Naive B cell (primary cell): Measurements from ENCODE around the gene STXBP6. TPM values are rescaled to one million over a fixed set of nuclear protein-coding genes. Genes with fewer than 3 reads are reported as not detected.
A peak's percentile ranks its signal among the peaks of the same experiment; 100 is the strongest.

Experiments
- ATAC-seq, 2 donors: fragments of 150-1000 bp; cut with Tn5 transposase; 2 replicates each; pipeline ENCODE4 v1.10.0; 2021; ENCODE audit warnings: low read depth in 2 of 2, mild to moderate bottlenecking in 2 of 2, moderate library complexity in 2 of 2
- DNase-seq: peaks from one replicate; pipeline ENCODE4 v3.0.0; 2022
- H3K27ac Mint-ChIP-seq, 6 donors: one replicate each; pipeline ENCODE4 v1.8.0; 2020 to 2022; ENCODE audit warnings: mild to moderate bottlenecking in 6 of 6, mixed read lengths in 6 of 6, moderate library complexity in 5 of 6, inconsistent platforms in 2 of 6
- H3K27me3 Mint-ChIP-seq, 3 donors: one replicate each; pipeline ENCODE4 v1.8.0; 2021 to 2022; ENCODE audit warnings: mixed read lengths in 3 of 3, mild to moderate bottlenecking in 1 of 3
- H3K36me3 Mint-ChIP-seq, 2 donors: one replicate each; pipeline ENCODE4 v1.8.0; 2020 to 2022; ENCODE audit warnings: mixed read lengths in 2 of 2, inconsistent platforms in 1 of 2, mild to moderate bottlenecking in 1 of 2
- H3K4me1 Mint-ChIP-seq, 3 donors: one replicate each; pipeline ENCODE4 v1.8.0; 2020 to 2022; ENCODE audit warnings: mixed read lengths in 3 of 3, inconsistent platforms in 1 of 3, mild to moderate bottlenecking in 1 of 3, moderate library complexity in 1 of 3
- H3K4me3 Mint-ChIP-seq, 8 donors: one replicate each; pipeline ENCODE4 v1.8.0; 2020 to 2022; ENCODE audit warnings: mild to moderate bottlenecking in 8 of 8, mixed read lengths in 8 of 8, moderate library complexity in 8 of 8, inconsistent platforms in 2 of 8
- H3K9me3 Mint-ChIP-seq, 7 donors: one replicate each; pipeline ENCODE4 v1.8.0; 2020 to 2022; ENCODE audit warnings: mixed read lengths in 7 of 7, mild to moderate bottlenecking in 5 of 7, inconsistent platforms in 2 of 7, moderate library complexity in 1 of 7
- polyA plus RNA-seq, 6 donors: library from polyadenylated mRNA; unstranded; fragments of 300-500 nt; fragmentation: Illumina TruSeq; gene quantifications; one replicate each; pipeline ENCODE4 v1.2.3, GENCODE V29; 2021; ENCODE audit warnings: low read depth in 6 of 6

STXBP6 gene
- polyA plus RNA-seq, 6 donors from 2014 or later, result not detected

DNA sequence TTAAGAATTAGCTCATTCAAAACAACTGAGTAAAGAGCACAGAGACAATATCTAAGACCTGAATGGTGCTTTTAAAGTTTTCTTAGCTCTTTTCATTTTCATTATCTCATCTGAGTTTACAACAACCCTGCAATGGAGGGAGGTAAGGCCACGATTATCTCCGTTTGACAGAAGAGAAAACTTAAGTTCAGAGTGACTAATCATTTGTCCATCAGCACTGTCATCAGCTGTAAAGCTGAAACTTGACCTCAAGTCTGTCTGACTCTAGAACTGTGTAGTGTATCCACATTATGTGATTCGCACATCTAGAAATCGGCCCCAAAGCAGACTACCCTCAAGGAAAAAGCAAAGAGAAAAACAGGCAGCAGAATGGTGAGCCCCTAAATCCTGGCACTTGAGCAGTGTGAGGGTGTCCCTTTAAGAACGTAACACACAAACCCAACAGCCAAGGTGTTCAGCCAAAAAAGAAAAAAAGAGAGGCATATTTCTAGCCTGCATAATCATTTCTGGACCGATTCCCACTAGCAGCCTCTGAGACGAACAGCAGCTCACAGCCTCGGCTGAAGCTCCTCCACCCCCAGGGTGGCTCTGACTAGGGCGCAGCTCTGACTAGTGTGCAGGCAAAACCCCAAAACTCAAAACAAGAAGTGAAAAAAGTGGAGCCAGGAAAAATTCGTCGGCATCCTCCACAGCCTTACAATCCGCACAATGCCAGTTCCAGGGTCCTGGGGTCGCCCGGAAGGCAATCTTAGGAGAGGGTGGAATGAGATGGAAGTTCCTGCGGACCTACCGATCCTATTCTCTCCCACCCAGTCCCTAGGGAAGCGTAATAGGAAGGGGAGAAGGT lies 1.6 kb downstream of the STXBP6 start:
- ATAC-seq (no peak), DNase-seq (no peak)
- H3K4me3 Mint-ChIP-seq, result peak overlapping the region in 6 of 8 donors; percentile 30 to 78 (median 56)
- no peak overlapping the region for H3K27ac Mint-ChIP-seq
- peaks cover 0 to 2% (median 0%) of the 10 kb centered on the region in 7 donors for H3K9me3 Mint-ChIP-seq
- H3K27me3 Mint-ChIP-seq, result peaks cover 52 to 73% (median 62%) of the 10 kb centered on the region in 3 donors
- peaks cover 5 to 6% of the 10 kb centered on the region in 2 donors for H3K36me3 Mint-ChIP-seq
- peaks cover 7 to 14% (median 8%) of the 10 kb centered on the region in 3 donors for H3K4me1 Mint-ChIP-seq

DNA sequence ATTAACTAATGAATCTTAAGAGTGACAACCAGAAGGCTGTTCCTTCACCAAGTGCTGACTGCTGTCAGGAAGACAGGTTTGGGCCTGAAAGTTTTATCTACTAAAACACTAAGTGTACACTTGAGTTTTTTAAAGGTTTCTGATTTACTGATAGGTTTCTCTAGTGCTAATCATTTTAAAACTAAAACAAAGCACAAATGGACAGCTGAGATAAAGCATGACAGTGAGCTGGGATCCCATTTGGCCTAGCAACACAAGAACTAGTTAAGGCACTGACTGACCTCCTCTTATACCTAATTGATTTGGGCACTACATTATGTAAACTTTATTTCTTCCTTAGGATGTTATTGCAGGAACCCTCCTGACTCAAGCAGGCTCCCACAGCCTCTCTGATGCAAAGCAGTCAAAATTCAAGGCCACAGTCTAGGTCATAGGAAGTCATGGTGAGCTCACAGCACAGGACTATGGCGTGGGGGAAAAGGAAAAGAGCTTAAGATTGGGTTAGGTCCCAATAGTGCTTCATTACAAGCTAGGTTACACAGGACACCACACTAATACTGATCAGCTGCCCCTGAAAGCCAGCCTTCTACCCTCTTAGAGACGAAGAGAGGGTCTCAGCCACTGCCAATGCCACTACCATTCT lies 3.5 kb downstream of the STXBP6 start:
- Mint-ChIP-seq H3K36me3 (peaks cover 5 to 6% of the 10 kb centered on the region in 2 donors), H3K27me3 (peaks cover 41 to 64% (median 45%) of the 10 kb centered on the region in 3 donors), H3K4me1 (peaks cover 7 to 14% (median 8%) of the 10 kb centered on the region in 3 donors), H3K4me3 (no peak overlapping the region), H3K9me3 (peaks cover 0 to 2% (median 0%) of the 10 kb centered on the region in 7 donors), H3K27ac (no peak overlapping the region)
- DNase-seq, result no peak
- ATAC-seq, result no peak

DNA sequence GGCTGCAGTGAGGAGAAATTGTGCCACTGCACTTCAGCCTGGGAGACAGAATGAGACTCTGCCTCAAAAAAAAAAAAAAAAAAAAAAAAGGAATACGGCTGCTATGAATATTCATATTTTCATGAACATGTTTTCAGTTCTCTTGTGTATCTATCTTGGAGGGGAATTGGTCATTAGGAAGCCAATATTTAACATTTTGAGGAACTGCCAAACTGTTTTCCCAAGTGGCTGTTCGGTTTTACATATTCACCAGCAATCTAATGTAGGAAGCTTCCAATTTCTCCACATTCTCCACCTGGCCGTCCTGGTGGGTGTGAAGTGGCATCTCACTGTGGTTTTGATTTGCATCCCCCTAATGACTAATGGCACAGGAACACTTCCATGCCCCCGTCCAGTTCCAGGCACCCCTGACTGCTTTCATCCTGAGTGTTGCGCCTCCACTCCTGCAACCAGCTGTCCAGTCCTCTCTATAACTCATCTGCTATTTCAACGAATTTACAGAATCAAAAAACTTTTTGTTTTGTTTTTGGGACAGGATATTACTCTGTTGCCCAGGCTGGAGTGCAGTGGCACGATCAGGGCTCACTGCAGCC lies 5.7 kb downstream of the STXBP6 start:
- peaks cover 30 to 49% (median 32%) of the 10 kb centered on the region in 3 donors for H3K27me3 Mint-ChIP-seq
- no peak overlapping the region for H3K27ac Mint-ChIP-seq
- H3K9me3 Mint-ChIP-seq, result peaks cover 0 to 2% (median 0%) of the 10 kb centered on the region in 7 donors
- DNase-seq (no peak), ATAC-seq (no peak)
- H3K4me3 Mint-ChIP-seq, result no peak overlapping the region
- H3K36me3 Mint-ChIP-seq, result peaks cover 5 to 6% of the 10 kb centered on the region in 2 donors
- H3K4me1 Mint-ChIP-seq, result peaks cover 4 to 6% (median 5%) of the 10 kb centered on the region in 3 donors

DNA sequence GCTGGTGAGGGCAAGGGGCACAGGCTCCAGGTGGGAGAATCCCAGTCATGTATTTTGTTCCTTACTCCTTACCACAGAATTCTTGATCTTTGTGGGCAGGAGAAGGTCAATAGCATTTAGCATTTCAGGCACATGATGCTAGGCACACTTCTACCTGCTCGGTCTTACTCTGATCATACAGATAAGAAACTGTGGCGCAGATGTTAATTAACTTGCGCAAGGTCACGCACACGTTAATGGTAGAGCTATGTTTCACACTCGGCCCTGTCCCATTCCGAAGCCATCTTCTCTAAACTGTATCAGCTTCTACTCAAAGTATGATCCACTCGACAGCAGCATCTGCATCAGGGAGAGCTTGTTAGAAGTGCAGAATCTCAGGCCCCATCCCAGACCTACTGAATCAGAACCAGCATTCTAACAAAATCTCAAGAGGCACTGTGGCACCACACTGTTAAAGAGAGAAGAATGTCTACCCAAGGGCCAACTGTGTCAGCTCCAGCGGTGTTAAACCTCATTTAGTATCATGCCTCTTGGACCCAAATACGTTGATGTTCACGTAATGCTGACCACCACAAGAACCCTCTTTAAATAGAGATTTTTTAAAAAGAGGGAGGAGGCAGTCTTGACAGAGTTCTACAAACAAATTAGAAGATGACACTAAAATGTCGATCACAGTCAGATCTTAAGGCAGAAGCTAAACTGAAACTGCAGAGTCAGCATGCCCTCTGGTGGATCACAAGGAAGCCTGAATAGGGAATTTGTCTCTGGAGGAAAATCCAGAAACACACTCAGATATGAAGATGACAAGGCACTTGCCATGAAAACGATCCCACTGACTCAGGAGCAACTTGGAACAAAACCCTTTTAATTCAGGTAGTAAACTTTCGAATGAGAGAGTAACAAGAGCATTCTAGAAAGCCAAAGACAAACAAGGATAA lies 7.3 kb downstream of the STXBP6 start:
- no peak for ATAC-seq
- H3K9me3 Mint-ChIP-seq, result peaks cover 0 to 9% (median 6%) of the 10 kb centered on the region in 7 donors
- H3K27me3 Mint-ChIP-seq, result peaks cover 15 to 34% (median 23%) of the 10 kb centered on the region in 3 donors
- H3K27ac Mint-ChIP-seq, result no peak overlapping the region
- no peak for DNase-seq
- no peaks in the 10 kb centered on the region for H3K4me1 Mint-ChIP-seq
- H3K4me3 Mint-ChIP-seq, result no peak overlapping the region
- H3K36me3 Mint-ChIP-seq, result no peaks in the 10 kb centered on the region

DNA sequence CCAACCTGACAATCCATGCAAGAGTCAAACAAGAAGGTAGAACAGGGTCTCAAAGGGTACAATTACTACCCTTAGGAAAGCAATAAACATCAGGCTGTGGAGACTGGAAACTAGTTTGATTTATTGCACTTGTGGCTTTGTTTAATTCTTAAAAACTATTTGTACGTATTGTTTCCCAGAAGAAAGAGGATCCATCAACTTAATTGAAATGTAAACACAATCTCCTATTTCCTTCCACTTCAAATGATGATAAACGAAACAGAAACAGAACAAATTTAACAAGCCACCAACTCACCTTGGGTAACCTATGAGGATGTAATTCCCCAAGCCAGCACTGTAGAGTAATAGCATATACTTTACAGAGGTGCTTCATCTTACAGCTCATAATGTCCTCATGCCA lies 8.0 kb downstream of the STXBP6 start:
- H3K27me3 Mint-ChIP-seq, result peaks cover 10 to 29% (median 18%) of the 10 kb centered on the region in 3 donors
- no peak overlapping the region for H3K27ac Mint-ChIP-seq
- H3K4me3 Mint-ChIP-seq, result no peak overlapping the region
- no peak for DNase-seq
- no peaks in the 10 kb centered on the region for H3K4me1 Mint-ChIP-seq
- no peaks in the 10 kb centered on the region for H3K36me3 Mint-ChIP-seq
- H3K9me3 Mint-ChIP-seq, result peaks cover 0 to 9% (median 7%) of the 10 kb centered on the region in 7 donors
- ATAC-seq, result no peak

DNA sequence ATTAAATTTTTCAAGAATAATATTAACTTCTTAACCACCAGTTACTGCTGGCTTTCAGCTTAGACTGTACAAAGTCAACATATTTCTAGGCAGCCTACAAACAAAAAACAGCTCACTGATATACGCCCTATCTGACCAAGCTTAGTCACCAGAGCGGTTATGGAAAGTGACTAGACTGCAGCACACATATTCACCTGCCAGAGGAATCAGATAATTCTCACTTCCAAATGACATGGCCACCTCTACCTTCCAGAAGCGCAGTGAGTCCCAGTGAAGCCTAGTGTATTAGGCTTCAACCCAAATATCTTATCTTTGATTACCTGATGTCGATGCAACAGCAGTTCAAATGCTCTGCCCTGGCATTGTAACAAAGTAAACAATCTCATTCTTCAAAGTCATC lies 8.5 kb downstream of the STXBP6 start:
- ATAC-seq (no peak), DNase-seq (no peak)
- Mint-ChIP-seq H3K9me3 (peaks cover 0 to 9% (median 7%) of the 10 kb centered on the region in 7 donors), H3K36me3 (no peaks in the 10 kb centered on the region), H3K27ac (no peak overlapping the region), H3K27me3 (peaks cover 7 to 26% (median 17%) of the 10 kb centered on the region in 3 donors), H3K4me1 (no peaks in the 10 kb centered on the region), H3K4me3 (no peak overlapping the region)

DNA sequence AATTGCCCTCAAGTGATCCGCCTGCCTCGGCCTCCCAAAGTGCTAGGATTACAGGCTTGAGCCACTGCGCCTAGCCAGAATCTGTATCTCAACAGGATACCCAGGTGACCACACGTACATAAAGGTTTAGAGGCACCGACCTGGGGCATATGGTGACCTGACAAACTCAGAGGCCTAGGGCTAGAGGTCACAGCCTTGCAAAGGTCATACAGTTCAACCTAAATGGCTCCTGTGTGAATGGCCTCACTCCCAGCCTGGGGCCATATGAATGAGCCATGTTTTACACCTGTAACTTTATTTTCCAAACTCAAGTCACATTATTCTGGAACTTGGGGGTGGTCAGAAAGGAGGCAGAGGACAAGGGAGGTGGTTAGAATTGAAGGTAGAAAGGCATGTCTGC lies 10.0 kb downstream of the STXBP6 start:
- Mint-ChIP-seq H3K27me3 (peaks cover 0 to 15% (median 8%) of the 10 kb centered on the region in 3 donors), H3K9me3 (peaks cover 0 to 9% (median 7%) of the 10 kb centered on the region in 7 donors), H3K4me1 (no peaks in the 10 kb centered on the region), H3K27ac (no peak overlapping the region), H3K4me3 (no peak overlapping the region), H3K36me3 (no peaks in the 10 kb centered on the region)
- ATAC-seq, result no peak
- DNase-seq, result no peak

DNA sequence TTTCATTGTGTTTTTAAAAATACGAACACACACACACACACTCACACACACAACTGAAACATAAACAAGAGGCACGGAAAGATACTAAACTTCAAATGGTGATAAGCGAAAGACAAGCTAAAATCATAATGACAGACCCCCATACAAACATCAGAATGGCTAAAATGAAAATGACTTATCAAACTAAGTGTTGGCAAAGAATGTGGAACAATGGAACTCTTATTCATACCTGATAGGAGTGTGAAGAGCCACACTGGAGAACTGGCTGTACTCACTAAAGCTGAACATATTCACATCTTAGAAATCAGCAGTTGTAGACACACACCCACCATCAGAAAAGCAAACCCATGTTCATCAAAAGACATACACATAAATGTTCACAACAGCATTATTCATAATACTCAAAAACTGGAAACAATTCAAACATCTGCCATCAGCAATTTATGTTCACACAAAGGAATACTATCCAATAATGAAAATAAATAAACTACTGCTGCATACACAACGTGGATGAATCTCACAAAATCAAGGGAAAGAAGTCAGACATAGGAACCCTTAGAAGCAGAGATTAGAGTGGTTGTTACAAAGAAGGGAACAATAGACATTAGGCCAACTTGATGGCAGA lies 11.8 kb downstream of the STXBP6 start:
- Mint-ChIP-seq H3K9me3 (peaks cover 0 to 9% (median 7%) of the 10 kb centered on the region in 7 donors), H3K27me3 (peaks cover 0 to 8% (median under 1%) of the 10 kb centered on the region in 3 donors)

DNA sequence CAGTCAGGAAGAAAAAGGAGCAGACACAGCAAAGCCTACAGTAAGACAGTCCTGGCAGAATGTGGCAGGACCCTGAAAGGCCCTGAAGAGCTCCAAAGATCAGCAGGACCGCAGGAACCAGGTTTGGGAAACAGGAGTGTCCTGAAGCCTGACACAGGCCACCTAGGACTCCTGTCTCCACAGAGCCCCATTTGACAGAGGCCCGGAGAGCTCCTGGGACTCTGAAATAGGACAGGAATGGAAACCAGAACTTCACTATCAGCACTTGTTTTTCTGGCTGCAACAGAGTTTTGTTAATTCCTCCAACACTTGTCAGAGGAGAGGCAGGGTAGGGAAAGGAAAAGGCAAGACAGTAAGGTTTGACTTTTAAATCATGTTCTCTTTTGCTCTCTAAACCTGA lies 12.9 kb downstream of the STXBP6 start:
- no peaks in the 10 kb centered on the region for H3K4me1 Mint-ChIP-seq
- H3K9me3 Mint-ChIP-seq, result peaks cover 0 to 9% (median 7%) of the 10 kb centered on the region in 7 donors
- H3K27ac Mint-ChIP-seq, result no peak overlapping the region
- H3K36me3 Mint-ChIP-seq, result no peaks in the 10 kb centered on the region
- peaks cover 0 to 8% (median 0%) of the 10 kb centered on the region in 3 donors for H3K27me3 Mint-ChIP-seq
- ATAC-seq (no peak), DNase-seq (no peak)
- H3K4me3 Mint-ChIP-seq, result no peak overlapping the region

More for the DNA sequence above, 11.8 kb downstream of the STXBP6 start:
- Mint-ChIP-seq H3K36me3 (no peaks in the 10 kb centered on the region), H3K27ac (no peak overlapping the region), H3K4me1 (no peaks in the 10 kb centered on the region), H3K4me3 (no peak overlapping the region)
- no peak for ATAC-seq
- no peak for DNase-seq

DNA sequence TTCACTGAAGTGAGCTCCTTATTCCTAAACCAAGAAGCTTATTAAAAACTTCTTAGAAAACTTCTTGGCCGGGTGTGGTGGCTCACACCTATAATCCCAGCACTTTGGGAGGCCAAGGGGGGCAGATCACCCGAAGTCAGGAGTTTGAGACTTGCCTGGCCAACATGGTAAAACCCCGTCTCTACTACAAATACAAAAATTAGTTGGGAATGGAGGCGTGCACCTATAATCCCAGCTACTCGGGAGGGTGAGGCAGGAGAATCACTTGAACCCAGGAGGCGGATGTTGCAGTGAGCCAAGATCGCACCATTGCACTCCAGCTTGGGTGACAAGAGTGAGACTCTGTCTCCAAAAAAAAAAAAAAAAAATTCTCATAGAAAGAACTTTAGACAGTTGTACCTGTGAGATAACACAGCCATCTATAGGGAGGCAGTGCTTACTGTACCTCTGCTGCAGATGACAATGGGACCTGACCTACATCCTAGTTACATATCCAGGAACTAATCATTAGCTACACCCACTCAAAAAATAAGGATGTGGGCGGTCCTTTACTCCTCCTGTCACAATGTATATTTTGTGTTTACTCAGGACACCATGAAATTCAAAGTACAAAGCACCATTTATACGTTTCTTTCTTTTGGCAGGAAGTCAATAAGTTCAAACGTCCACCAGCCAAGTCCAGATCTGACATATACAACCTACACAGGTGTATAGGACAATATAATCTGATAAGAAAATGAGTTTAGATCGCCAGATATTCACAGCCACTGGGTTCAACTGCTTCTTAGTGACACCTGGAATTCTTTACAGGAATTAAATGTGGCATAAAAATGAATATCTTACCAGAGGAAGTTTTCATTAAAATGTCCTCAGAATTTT lies 14.9 kb downstream of the STXBP6 start:
- no peaks in the 10 kb centered on the region for H3K4me1 Mint-ChIP-seq
- H3K9me3 Mint-ChIP-seq, result peaks cover 0 to 9% (median 7%) of the 10 kb centered on the region in 7 donors
- DNase-seq (no peak), ATAC-seq (no peak)
- H3K27me3 Mint-ChIP-seq, result peaks cover 0 to 8% (median 0%) of the 10 kb centered on the region in 3 donors
- no peak overlapping the region for H3K4me3 Mint-ChIP-seq
- no peaks in the 10 kb centered on the region for H3K36me3 Mint-ChIP-seq
- no peak overlapping the region for H3K27ac Mint-ChIP-seq

DNA sequence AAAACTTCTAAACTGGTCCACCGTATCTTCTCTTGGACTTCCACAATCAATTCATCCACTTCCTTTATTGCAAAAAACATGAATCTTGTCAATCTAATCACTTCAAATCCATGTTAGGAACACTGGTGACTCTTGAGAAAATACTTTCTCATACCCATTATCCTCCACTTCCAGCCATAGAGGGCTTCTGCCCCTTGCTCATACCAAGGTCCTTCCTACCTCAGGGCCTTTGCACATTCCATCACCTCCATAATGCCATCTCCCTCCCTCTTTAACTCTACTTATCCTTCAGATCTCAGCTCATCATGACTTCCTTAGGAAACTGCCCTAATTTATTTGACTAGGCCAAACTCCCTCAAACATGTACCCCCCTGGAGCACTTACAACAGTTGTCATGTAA lies 16.6 kb downstream of the STXBP6 start:
- Mint-ChIP-seq H3K36me3 (no peaks in the 10 kb centered on the region), H3K27ac (no peak overlapping the region), H3K9me3 (peaks cover 0 to 7% (median 5%) of the 10 kb centered on the region in 7 donors), H3K27me3 (peaks cover 0 to 8% (median 6%) of the 10 kb centered on the region in 3 donors), H3K4me1 (no peaks in the 10 kb centered on the region), H3K4me3 (no peak overlapping the region)
- ATAC-seq, result no peak
- DNase-seq, result no peak
